NCI-H128 (cell line): ENCODE data around the gene TCHH.
"Not testable (repeated sequence)": the region's sequence is repeated elsewhere in the genome, so short reads cannot be mapped to it uniquely, and the experiment has no call there.

Source experiments
- DNase-seq: peaks from one replicate; lab custom pipeline; 2025; ENCODE audit not compliant: unreplicated experiment; lab: John Stamatoyannopoulos, UW

TCHH gene

GRCh38 chr1:152115344-152115743, at the start of gene TCHH:
Gene TCHH (minus strand): TSS chr1:152115444. CDS start chr1:152114080, 1,364 bp downstream.
- no peak for DNase-seq

- DNase-seq: no peak
Measured at GRCh38 chr1:152164517-152165136, 49.4 kb upstream of the TCHH start.

- no peak for DNase-seq
Measured at GRCh38 chr1:152162792-152163463, 47.7 kb upstream of the TCHH start.

GRCh38 chr1:152160576-152160975, 45.3 kb upstream of the TCHH start:
- no peak for DNase-seq

- DNase-seq: no peak
Measured at GRCh38 chr1:152159144-152159543, 43.9 kb upstream of the TCHH start, which contains the start of gene RPTN. Gene RPTN (minus strand): TSS chr1:152159228. CDS start chr1:152157889, 1,339 bp downstream.

GRCh38 chr1:152153996-152154395, 38.8 kb upstream of the TCHH start:
- DNase-seq: no peak

- no peak for DNase-seq
Measured at GRCh38 chr1:152151646-152152045, 36.4 kb upstream of the TCHH start.

GRCh38 chr1:152148981-152149380, 33.7 kb upstream of the TCHH start:
- DNase-seq: no peak

- no peak for DNase-seq
Measured at GRCh38 chr1:152148051-152148450, 32.8 kb upstream of the TCHH start.

GRCh38 chr1:152145769-152146168, 30.5 kb upstream of the TCHH start:
- DNase-seq: no peak

GRCh38 chr1:152144674-152145183, 29.5 kb upstream of the TCHH start:
- DNase-seq: not testable (repeated sequence)

- DNase-seq: no peak
Measured at GRCh38 chr1:152143150-152143887, 28.1 kb upstream of the TCHH start.

GRCh38 chr1:152141971-152142584, 26.8 kb upstream of the TCHH start:
- DNase-seq: no peak

GRCh38 chr1:152137215-152137614, 22.0 kb upstream of the TCHH start:
- no peak for DNase-seq

- DNase-seq: no peak
Measured at GRCh38 chr1:152130186-152130585, 14.9 kb upstream of the TCHH start.

GRCh38 chr1:152127673-152128072, 12.4 kb upstream of the TCHH start:
- no peak for DNase-seq

- DNase-seq: no peak
Measured at GRCh38 chr1:152125834-152126443, 10.7 kb upstream of the TCHH start.

- no peak for DNase-seq
Measured at GRCh38 chr1:152118915-152119314, 3.7 kb upstream of the TCHH start.

GRCh38 chr1:152112885-152113432, 2.3 kb downstream of the TCHH start:
- no peak for DNase-seq

GRCh38 chr1:152112101-152112884, 3.0 kb downstream of the TCHH start:
- no peak for DNase-seq
